ENCODE data around the gene CCP110. TPM values are rescaled to one million over a fixed set of nuclear protein-coding genes. Genes with fewer than 3 reads are reported as not detected.

Gene CCP110
- polyA plus RNA-seq, 1 donor: 40.6 TPM

DNA sequence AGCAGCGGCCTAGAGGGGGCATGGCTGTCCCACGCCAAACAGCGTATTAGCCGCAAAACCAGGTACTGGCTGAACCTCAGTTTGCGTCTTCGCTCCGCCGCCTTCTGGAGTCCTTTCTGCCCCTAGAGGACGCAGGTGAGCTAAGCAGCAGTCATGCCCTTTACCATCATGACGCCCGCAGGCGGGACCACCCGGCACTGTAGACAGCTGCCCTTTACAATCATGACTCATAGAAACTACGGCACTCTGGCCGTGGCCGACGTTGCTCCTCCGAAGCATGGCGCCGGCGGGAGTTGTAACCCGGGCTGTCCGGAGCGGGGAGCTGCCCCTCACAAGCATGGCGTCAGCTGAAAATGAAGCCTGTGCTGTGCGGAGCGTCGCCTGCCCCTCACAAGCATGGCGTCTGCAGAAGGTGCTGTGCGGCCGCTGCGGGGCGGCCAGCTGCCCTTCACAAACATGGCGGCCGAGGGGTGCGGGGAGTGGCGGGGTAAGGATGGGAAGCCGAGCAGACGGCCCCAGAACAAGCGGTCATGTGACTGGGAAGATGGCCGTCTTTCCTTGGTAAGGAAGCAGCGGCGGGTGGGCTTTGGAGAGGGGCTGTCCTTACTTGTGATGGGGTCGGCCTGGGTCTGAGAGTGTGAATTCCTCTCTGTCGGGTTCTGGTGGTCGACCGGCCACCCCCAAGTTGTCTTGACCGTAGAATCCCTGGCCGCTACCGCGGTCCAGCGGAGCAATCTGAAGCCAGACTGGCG is 31.6 kb downstream of the CCP110 start, which contains the start of gene VPS35L:
Gene VPS35L, plus strand, starts transcription at position 518 of the 752 bp plus-strand sequence. Its CDS starts 27 bp downstream, at position 545.
- peak; percentile 98 for DNase-seq

DNA sequence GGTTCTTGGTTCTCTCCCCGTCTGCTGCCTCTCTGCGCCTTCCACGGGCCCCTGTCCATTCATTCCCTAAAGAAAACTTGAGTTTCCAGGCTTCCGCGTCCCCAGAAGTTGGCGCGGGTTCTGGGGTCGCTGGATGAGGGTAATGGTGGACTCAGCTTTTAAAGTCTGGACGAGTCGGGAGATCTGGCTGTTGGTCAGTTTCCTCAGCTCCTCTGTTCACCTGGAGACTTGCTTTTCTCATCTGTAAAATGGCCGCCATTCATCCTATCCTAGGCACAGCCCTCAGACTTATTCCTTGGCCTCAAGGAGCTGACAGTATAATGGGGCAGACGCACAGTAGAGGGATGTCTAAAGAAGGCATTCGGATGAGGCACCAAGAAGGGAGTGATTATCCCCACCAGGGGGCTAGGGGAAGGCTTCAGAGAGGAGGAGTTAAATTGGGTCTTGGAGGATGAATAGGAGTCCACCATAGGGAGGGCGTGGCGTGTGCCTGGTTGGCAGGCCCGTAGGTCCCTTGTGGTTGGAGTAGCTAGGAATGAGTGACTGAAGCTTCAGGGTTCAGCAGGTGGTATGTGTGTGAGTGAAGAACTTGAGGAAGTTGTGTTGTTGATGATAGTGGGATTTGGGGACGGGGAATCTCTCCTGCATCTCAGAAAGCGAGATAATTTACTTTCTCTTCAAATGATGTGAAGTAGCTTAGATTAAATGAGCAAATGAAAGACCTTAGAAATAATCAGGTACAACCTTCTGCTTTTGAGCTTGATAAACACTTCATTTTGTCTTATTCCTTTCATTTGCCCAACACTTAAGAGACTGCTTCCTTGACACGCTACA is 32.4 kb downstream of the CCP110 start:
- DNase-seq: no peak

DNA sequence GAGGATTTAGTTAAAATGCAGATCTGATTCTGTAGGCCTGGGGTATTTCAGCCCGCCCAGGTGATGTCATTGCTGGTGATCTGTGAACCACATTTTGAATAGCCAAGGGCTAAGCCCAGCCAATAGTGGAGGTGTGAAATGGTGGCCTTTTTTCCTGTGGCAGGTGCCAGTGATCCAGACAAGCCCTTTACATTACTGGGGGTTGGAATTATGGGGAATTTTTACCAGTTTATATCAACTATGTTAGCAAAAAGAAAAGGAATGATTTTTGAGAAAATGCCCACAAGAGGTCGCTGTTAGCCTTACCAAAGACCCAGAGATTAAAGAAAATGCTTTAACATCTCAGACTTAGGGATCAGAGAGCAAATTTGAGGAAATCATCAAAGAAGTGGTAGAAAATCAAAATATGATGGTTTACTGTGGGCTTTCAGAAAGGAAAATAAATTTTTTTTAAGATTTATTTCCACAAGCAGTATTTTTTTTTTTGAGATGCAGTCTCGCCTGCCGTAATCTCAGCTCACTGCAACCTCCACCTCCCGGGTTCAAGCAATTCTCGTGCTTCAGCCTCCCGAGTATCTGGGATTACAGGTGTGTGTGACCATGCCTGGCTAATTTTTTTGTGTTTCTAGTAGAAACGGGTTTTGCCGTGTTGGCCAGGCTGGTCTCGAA is 35.6 kb downstream of the CCP110 start:
- DNase-seq: peak; percentile 55

DNA sequence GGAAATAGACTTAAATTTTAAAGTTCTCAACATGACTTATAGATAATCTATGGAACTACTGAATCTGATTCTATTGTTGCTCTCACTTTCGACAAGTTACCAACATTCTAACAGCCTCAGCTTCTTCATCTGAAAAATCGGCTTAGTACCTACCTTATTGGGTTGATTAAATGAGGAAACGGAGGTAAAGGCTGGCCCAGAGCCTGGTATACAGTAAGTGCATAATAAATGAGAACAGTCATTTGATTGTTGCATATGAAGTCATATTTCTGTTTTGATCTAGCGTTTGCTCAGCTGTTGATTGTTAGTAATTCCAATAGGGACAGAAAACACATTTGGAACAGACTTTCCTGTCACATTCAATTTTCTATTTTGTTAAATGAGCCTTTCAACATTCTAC is 36.3 kb downstream of the CCP110 start:
- DNase-seq: no peak

DNA sequence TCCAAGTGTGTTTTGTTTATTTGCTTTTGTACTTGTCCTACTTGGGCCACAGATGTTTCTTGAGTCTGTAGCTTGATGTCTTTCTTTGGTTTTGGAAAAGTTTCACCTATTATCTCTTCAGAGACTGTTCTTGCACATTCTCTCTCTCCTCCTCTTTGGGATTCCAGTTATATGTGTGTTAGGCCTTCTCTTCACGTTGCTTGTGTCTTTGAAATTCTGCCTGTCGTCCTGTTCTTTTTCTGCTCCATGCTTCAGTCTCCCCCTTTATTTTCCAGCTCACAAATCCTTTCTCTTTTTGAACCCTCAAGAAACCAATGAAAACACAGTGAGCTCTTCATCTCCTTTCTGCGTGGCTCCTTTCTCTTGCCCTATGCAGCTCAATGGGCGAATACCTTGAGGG is 39.6 kb downstream of the CCP110 start:
- no peak for DNase-seq

DNA sequence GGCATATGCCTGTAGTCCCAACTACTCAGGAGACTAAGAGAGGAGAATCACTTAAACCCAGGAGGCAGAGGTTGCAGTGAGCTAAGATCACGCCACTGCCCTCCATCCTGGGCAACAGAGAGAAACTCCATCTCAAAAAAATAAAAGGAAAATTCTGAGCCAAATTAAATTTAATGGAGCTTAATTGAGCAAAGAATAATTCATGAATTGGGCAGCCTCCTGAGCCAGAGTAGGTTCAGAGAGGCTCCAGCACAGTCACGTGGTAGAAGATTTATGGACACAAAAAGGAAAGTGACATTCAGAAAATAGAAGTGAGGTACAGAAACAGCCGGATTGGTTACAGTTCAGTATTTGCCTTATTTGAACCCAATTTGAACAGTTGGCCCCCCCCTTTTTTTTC is 42.6 kb downstream of the CCP110 start:
- DNase-seq: no peak

DNA sequence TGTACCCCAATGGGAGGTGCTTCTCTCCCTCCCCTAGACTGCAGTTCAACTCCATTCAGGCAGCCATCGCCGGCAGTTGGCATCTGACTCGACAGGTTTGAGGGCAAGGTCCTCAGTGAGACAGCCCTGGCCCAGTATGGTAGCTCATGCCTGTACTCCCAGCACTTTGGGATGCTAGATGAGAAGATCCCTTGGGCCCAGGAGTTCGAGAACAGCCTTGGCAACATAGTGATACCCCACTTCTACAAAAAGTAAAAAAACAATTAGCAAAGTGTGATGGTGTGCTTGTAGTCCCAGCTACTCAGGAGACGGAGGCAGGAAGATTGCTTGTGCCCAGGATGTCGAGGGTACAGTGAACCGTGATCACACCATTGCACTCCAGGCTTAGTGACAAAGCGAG is 43.8 kb downstream of the CCP110 start:
- DNase-seq: no peak

DNA sequence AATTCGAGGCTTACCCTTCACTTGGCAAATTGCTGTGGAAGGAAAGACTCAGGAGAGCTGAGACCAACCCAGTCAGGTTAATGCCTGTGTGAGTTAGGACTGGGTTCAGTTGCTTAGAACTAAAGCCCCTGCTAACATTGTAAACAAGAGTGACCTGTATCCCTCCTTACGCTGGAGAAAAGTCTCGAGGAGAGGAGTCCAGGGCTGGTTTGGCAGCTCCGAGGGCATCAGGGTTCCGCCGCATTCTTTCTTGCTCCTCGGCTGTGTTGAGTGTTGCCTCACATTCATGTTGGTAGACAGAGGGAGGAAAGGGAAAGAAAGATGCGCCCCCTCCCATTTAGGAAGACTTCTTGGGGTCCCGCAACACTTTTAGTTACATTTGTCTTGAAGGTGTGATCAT is 50.3 kb downstream of the CCP110 start:
- DNase-seq: no peak

DNA sequence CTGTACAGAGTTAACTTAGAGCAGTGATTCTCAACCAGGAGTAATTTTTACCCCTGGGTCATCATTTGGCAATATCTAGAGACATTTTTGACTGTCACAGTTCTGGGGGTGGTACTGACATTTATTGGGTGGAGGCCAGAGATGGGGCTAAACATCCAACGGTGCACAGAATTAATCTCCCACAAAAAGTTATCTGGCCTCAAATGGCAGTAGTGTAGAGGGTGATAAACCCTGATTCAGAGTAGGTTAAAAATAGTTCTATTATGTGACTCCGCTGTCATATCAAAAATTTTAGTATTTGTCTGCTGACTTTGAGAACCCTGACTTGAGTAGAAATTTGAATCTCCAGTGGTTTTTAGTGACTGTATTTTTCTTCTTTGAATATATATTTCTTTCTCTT is 50.9 kb downstream of the CCP110 start:
- no peak for DNase-seq

DNA sequence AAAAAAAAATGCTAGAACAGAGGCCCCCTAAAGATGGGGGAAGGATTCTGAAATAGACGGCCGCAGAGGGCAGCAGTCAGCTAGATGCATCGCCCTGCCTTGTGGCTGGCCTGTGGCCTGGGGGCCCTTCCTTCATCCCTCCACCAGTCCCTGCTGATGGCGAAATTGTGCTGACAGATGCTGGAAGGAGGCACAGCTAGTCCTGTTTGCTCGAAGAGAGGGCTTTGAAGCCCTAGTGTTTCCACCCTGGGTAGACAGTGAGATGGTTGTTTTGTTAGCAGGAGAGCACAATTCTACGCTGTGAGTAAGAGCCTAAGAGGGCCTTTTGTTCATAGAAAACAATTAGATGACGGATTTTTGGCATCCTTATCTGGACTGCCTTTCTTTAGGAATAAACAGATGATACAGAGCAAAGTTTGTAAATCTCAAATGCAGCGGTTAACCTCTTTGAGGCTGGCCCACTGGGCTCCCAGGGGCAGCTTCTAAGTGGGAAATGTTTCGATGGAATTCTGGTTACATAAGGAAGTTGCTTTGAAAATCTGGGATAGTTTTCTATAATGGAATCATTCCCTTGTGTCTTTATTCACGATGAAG is 54.7 kb downstream of the CCP110 start:
- no peak for DNase-seq

DNA sequence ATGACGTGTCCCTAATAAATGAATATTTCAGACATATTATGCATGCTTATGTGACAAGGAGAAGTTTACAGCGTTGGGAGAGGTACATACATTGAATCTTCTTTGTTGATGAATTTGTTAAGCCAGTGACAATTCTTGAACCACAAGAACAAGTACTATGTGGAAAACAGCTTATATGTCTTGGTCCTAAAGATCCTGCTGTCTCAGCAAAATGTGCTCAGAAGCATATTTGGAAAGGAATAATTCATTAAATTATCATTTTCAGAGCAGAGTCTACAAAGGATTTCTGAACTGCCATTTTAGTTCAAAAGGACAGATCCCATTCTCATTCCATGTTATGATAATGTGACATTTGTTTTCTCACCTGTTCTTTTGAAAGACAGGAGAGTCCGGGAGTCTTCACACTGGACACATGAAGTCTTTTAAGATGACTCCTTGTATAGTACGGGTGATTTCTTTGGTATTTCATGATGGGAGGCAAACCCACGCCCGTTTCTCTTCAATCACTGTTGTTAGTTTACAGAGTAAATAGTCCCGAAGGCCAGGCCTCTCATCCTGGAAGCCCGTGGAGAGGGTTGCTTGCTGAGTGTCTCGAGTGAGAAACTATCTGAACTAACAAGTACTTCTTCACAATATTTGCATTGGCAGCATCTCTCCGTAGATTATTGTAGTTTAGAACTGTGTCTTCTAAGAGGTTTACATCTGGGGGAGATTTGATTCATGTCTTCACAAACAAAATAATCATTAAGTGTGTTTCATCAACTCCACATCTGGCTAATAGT is 58.5 kb downstream of the CCP110 start:
- DNase-seq: no peak

DNA sequence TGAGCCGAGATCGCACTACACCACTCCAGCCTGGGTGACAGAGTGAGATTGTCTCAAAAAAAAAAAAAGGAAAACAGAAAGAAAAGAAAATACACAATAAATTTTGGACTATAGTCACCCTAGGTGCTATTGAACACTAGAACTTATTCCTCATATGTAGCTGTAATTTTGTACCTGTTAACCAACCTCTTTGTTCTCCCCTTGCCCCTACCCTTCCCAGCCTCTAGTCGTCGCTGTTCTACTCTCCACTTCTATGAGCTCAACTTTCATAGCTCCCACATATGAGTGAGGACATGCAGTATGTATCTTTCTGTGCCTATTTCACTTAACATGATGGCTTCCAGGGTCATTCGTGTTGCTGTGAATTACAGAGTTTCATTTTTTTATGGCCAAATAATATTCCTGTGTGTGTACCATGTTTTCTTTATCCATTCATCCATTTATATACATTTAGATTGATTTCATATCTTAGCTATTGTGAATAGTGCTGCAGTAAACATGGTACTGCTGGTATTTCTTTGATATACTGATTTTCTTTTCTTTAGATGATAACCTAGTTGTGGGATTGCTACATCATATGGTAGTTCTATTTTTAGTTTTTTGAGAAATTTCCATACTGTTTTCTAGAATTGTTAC is 60.0 kb downstream of the CCP110 start:
- DNase-seq: peak; percentile 39

DNA sequence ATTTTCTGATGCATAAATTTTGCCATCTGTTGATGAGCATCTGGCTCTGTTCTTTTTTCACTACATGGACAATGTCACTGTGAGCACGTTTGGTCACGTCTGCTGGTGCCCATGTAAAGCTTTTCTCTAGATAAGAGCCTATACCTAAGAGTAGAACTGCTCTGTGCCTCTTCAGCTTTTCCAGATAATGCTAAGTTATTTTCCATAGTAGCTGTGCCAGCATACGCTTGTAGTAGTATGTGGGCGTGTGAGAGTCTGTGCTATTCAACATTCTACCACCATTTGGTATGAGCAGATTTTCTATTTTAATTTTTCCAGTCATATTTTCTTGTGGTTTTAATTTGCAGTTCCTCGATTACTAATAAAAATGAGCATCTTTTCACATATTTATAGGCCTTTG is 64.9 kb downstream of the CCP110 start:
- DNase-seq: no peak

DNA sequence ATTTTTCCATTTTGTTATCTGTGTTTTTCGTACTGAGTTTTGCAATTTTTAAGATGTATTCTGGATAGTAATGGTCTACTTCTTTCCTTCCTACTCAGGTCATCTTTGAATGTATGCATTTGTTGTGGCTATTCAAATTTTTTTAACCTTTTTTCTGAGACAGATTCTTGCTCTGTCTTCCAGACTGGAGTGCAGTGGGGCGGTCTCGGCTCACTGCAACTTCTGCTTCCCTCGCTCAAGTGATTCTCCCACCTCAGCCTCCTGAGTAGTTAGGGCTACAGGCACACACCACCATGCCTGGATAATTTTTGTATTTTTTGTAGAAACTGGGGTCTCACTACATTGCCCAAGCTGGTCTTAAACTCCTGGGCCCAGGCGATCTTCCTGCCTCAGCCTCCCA is 65.4 kb downstream of the CCP110 start:
- no peak for DNase-seq

DNA sequence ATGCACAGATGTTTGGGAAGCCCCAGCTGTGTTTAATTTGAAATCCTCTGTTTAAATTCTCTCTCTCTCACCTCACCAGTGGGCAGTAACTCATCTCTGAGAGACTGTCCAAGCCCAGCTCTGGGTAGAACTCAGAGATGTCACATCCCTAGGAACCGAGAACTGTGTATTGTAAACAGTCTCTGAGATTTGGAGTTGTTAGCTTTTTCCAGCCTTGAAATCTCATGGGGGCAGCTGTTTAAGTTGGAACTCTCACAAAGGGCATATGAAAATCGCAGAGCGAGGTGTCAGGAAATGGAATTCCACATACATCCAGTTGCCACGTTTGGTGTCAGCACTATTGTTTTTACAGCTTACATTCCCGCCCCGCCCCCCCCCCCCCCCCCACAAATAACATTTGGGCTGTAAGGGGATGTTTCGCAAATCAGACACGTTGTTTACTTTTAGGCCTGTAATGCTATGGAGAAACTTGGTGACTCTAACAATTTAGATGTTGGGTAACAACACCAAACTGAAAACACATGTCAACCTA is 66.1 kb downstream of the CCP110 start:
- peak; percentile 42 for DNase-seq

DNA sequence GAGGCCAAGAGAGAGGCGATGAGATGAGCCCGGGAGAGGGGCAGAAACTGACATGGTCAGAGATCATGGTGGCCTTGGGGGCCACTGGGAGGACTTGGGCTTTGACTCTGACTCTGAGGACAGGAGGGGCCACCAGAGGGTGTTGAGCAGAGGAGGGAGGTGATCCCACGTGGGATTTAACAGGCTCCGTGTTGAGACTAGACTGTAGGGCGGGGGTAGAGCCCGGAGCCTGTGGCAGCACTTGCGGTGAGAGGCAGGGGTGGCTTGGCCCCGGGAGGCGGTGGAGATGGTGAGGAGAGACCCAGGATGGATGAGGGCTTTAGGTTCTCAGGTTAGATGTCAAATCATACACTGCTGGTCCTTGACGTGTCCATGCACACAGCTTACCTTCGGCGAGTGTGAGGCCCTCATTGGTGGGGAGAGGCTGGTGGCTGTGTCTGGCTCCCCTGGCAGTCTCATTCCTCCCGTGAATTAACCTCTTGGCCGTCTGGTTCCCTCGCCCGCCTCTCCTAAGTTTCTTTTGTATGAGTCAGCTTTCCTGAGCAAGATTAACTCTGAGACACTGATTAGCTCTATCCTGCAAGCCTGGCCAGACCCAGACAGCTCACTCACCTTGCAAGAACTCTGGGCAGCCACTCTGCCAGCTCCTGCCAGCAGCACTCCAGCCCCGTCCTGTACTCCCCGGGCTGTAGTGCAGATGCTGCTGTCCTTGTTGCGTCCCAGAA is 71.5 kb downstream of the CCP110 start:
- no peak for DNase-seq

DNA sequence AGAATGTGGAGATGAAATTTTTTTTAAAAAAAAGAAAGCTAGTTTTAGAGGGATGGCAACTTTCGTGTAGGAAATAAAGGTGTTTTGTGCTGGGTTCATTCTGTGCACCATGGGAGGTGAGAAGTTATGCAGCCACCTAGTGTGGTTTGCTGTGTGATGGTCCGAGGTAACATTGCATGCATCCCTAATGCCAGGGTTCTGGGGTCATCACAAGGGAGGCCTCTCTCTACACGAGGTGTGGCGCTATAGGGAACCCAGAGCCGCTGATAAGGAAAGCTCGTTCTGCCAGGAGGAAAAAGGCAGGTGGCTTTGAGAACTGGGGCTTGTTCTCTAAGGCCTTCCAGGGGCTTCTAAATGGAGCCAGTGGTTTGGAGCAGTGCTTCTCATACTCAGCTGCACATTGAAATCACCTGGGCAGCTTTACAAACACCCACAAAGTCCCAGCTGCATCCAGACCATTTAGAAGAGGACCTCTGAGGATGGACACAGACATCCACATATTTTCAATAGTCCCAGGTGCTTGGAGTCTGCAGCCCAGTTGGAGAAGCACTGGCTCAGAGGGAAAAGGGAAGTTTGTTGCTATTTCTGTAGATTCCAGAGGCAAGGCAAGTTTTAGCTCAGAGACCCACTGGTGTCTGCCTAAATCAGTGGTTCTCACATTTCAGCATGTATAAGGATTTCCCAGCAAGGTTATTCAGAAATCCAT is 75.2 kb downstream of the CCP110 start:
- no peak for DNase-seq

DNA sequence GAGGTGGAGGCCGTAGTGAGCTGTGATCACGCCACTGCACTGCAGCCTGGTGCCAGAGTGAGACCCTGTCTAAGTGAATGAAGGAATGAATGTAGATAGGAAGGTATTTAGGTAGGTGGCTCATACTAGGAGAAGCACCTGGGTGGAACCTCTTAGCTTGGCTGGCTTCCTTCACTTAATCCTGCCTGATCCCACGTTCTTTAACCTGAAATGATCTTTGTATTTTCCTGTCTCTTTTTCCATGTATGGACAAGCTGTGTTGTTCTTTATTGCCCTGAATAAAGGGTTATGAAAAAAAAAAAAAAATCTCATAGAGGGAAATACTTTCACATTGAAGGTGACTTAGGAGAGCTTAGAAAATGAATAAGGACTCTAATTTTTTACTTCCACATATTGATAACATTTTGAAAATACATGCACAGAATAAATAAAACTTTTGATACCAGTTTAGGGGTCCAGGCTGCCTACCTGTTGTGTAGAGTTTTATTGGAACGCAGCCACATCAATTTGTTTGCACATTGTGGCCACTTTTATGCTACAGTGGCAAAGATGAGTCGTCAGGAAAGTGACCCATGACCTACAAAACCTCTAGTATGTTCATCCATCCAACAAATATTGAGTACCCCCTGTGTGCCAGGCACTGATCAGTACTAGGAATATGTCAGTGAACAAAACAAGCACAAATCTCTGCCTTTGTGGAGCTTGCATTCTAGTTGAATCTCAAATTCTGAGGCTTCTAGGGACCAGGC is 76.4 kb downstream of the CCP110 start:
- DNase-seq: no peak
